ENCODE results near the gene ZNF532.

- TF ChIP-seq CTCF (conservative IDR thresholded peaks at IDR 0.05; ENCODE audit: low read depth, low read length) (no peak), EZH2 (IDR thresholded peaks at IDR 0.05; ENCODE audit: borderline replicate concordance, low read depth, low read length, poor library complexity, severe bottlenecking) (no peak)
These were observed 110.6 kb downstream of the ZNF532 start for GRCh38 chr18:58975296-58975695.
